ENCODE data around the gene POLA2. TPM values are rescaled to one million over a fixed set of nuclear protein-coding genes. Genes with fewer than 3 reads are reported as not detected.
A peak's percentile ranks its signal among the peaks of the same experiment; 100 is the strongest.

POLA2 gene
- total RNA-seq, 1 experiment from 2014 or later = 37.7 TPM

- H3K27me3 ChIP-seq (ENCODE audit: insufficient read depth, low read length) = no peaks in the 10 kb centered on the region; the same call in 1 of the 2 replicates
- Mint-ChIP-seq H3K36me3 (ENCODE audit: insufficient read depth in 1 of 3, low read depth in 3 of 3) (peaks cover 11 to 18% (median 17%) of the 10 kb centered on the region in 3 experiments; a peak in 6 of 7 replicates), H3K9me3 (no peaks in the 10 kb centered on the region), H3K4me1 (peaks cover 25 to 40% of the 10 kb centered on the region in 2 experiments), H3K4me3 (peak overlapping the region; percentile 77 to 88), H3K27me3 (ENCODE audit: low read depth) (peaks cover 23% of the 10 kb centered on the region), H3K27ac (peak overlapping the region in 2 of 3 experiments; percentile 63 to 68; a peak in 3 of 7 replicates)
- no peak overlapping the region for H4K5ac ChIP-seq (ENCODE audit: insufficient read length, low read depth, low read length)
- no peaks in the 10 kb centered on the region for H3K79me2 ChIP-seq (ENCODE audit: insufficient read depth, low read length)
- H3K79me1 ChIP-seq (ENCODE audit: insufficient read depth, low read depth, low read length, poor library complexity, severe bottlenecking) = peaks cover 4% of the 10 kb centered on the region
- no peak overlapping the region for H2AK5ac ChIP-seq (ENCODE audit: insufficient read length, low read length)
- peak overlapping the region; percentile 45 for H3K4me2 ChIP-seq (ENCODE audit: insufficient read depth, insufficient read length, low read length)
- H3K27ac ChIP-seq (ENCODE audit: insufficient read length, low read depth, low read length) = no peak overlapping the region
- no peak overlapping the region for H4K91ac ChIP-seq (ENCODE audit: insufficient read length, low read depth, low read length)
- no CpG with 5 or more reads among the region's 13 CpGs for WGBS (ENCODE audit: extremely low coverage, insufficient read length, low lambda C conversion rate)
- peaks cover 17% of the 10 kb centered on the region for H3K23me2 ChIP-seq (ENCODE audit: insufficient read length, low read depth, low read length, poor library complexity, severe bottlenecking)
- no peak overlapping the region for H3K23ac ChIP-seq (ENCODE audit: insufficient read length, low read depth, low read length)
- H4K20me1 ChIP-seq (ENCODE audit: control insufficient read depth, insufficient read depth, insufficient read length) = no peaks in the 10 kb centered on the region
- H2AFZ ChIP-seq (ENCODE audit: low read length) = no peak overlapping the region
- H2BK12ac ChIP-seq (ENCODE audit: insufficient read length, low read depth, low read length) = no peak overlapping the region
- no peak overlapping the region for H2BK5ac ChIP-seq (ENCODE audit: insufficient read length, low read length)
- no peak overlapping the region for H3K18ac ChIP-seq (ENCODE audit: insufficient read length, low read depth, low read length)
- no peak overlapping the region for H3K4ac ChIP-seq (ENCODE audit: low read depth, low read length)
- no peak for TF ChIP-seq CTCF (conservative IDR thresholded peaks at IDR 0.05)
- H2BK20ac ChIP-seq (ENCODE audit: low read depth, low read length, poor library complexity, severe bottlenecking) = no peak overlapping the region
- no peak overlapping the region for H2BK15ac ChIP-seq (ENCODE audit: low read depth, low read length)
- no peak overlapping the region for H3K56ac ChIP-seq (ENCODE audit: insufficient read length, low read depth, low read length)
- H3K4me1 ChIP-seq (ENCODE audit: insufficient read depth, low read length) = peaks cover 5% of the 10 kb centered on the region; the same call in 1 of the 2 replicates
- no peak overlapping the region for H3K9ac ChIP-seq (ENCODE audit: extremely low read depth, insufficient read length, low read length)
- H3K9me3 ChIP-seq (ENCODE audit: control insufficient read depth, low read depth, low read length) = no peaks in the 10 kb centered on the region
- H3K14ac ChIP-seq (ENCODE audit: insufficient read depth, low read length) = no peak overlapping the region
- no peak overlapping the region for H3T11ph ChIP-seq (ENCODE audit: low read length)
- DNase-seq = peak; percentile 81
- no peak overlapping the region for H2BK120ac ChIP-seq (ENCODE audit: low read depth, low read length, poor library complexity, severe bottlenecking)
- no peak overlapping the region for H4K8ac ChIP-seq (replicated peaks; ENCODE audit: insufficient read length, low read depth, low read length)
Measured at GRCh38 chr11:65317025-65317786, 55.4 kb downstream of the POLA2 start.

Measured in H9 (cell line).